ENCODE measurements around the gene PTPRD.
A peak's percentile ranks its signal among the peaks of the same experiment; 100 is the strongest.

Gene PTPRD

GRCh38 chr9:8821910-8822666 is 1790.7 kb downstream of the PTPRD start:
- Histone ChIP-seq H3K4me2 (ENCODE audit: low read depth, low read length, poor library complexity, severe bottlenecking) (peak overlapping the region; percentile 65), H3K4me1 (ENCODE audit: insufficient read depth, low read length, poor library complexity, severe bottlenecking) (peaks cover 59% of the 10 kb centered on the region), H3F3A (ENCODE audit: low read depth) (no peaks in the 10 kb centered on the region), H3K36me3 (ENCODE audit: insufficient read depth, low read length) (peaks cover 4% of the 10 kb centered on the region; the same call in 1 of the 2 replicates), H3K9me2 (replicated peaks; ENCODE audit: low read depth, low read length) (no peaks in the 10 kb centered on the region), H3K4me3 (ENCODE audit: low read length, poor library complexity, severe bottlenecking) (peak overlapping the region; percentile 34), H4K20me1 (ENCODE audit: insufficient read depth, low read length, poor library complexity, severe bottlenecking) (peaks cover 35% of the 10 kb centered on the region), H3K9ac (ENCODE audit: low read depth, low read length, poor library complexity, severe bottlenecking) (no peak overlapping the region), H3K27me3 (ENCODE audit: insufficient read depth, low read length, poor library complexity, severe bottlenecking) (no peaks in the 10 kb centered on the region), H3K9me3 (ENCODE audit: insufficient read depth, low read depth, low read length) (no peaks in the 10 kb centered on the region), H2AFZ (ENCODE audit: low read length) (no peak overlapping the region), H3K79me2 (ENCODE audit: insufficient read depth, low read length) (peaks cover 97% of the 10 kb centered on the region)
- TF ChIP-seq EZH2phosphoT487 (IDR thresholded peaks at IDR 0.05; ENCODE audit: borderline replicate concordance) (no peak), CTCF (conservative IDR thresholded peaks at IDR 0.05; ENCODE audit: low read length) (no peak)

- no peak overlapping the region for H2AFZ ChIP-seq (ENCODE audit: low read length)
- H3K36me3 ChIP-seq (ENCODE audit: insufficient read depth, low read length), result peaks cover 12% of the 10 kb centered on the region; the same call in 1 of the 2 replicates
- H3K9ac ChIP-seq (ENCODE audit: low read depth, low read length, poor library complexity, severe bottlenecking), result no peak overlapping the region
- no peaks in the 10 kb centered on the region; the same call in 1 of the 2 replicates for H3F3A ChIP-seq (ENCODE audit: low read depth)
- H3K9me2 ChIP-seq (replicated peaks; ENCODE audit: low read depth, low read length), result no peaks in the 10 kb centered on the region
- H4K20me1 ChIP-seq (ENCODE audit: insufficient read depth, low read length, poor library complexity, severe bottlenecking), result peaks cover 59% of the 10 kb centered on the region
- no peak overlapping the region for H3K4me3 ChIP-seq (ENCODE audit: low read length, poor library complexity, severe bottlenecking)
- H3K4me1 ChIP-seq (ENCODE audit: insufficient read depth, low read length, poor library complexity, severe bottlenecking), result peaks cover 34% of the 10 kb centered on the region
- no peak overlapping the region for H3K4me2 ChIP-seq (ENCODE audit: low read depth, low read length, poor library complexity, severe bottlenecking)
- TF ChIP-seq CTCF (conservative IDR thresholded peaks at IDR 0.05; ENCODE audit: low read length) (no peak), EZH2phosphoT487 (IDR thresholded peaks at IDR 0.05; ENCODE audit: borderline replicate concordance) (no peak)
- H3K9me3 ChIP-seq (ENCODE audit: insufficient read depth, low read depth, low read length), result no peaks in the 10 kb centered on the region
- no peaks in the 10 kb centered on the region for H3K27me3 ChIP-seq (ENCODE audit: insufficient read depth, low read length, poor library complexity, severe bottlenecking)
- H3K79me2 ChIP-seq (ENCODE audit: insufficient read depth, low read length), result peaks cover 97% of the 10 kb centered on the region
These were observed 1795.5 kb downstream of the PTPRD start for GRCh38 chr9:8817335-8817734.

GRCh38 chr9:8816361-8816760 is 1796.4 kb downstream of the PTPRD start:
- H3K79me2 ChIP-seq (ENCODE audit: insufficient read depth, low read length), result peaks cover 96% of the 10 kb centered on the region
- no peak overlapping the region for H3K4me2 ChIP-seq (ENCODE audit: low read depth, low read length, poor library complexity, severe bottlenecking)
- no peaks in the 10 kb centered on the region for H3K27me3 ChIP-seq (ENCODE audit: insufficient read depth, low read length, poor library complexity, severe bottlenecking)

More at GRCh38 chr9:8816361-8816760, 1796.4 kb downstream of the PTPRD start:
- peaks cover 65% of the 10 kb centered on the region for H4K20me1 ChIP-seq (ENCODE audit: insufficient read depth, low read length, poor library complexity, severe bottlenecking)
- no peak overlapping the region for H3K9ac ChIP-seq (ENCODE audit: low read depth, low read length, poor library complexity, severe bottlenecking)
- peaks cover 25% of the 10 kb centered on the region for H3K4me1 ChIP-seq (ENCODE audit: insufficient read depth, low read length, poor library complexity, severe bottlenecking)
- H2AFZ ChIP-seq (ENCODE audit: low read length), result no peak overlapping the region
- H3F3A ChIP-seq (ENCODE audit: low read depth), result no peaks in the 10 kb centered on the region; the same call in 1 of the 2 replicates
- H3K9me2 ChIP-seq (replicated peaks; ENCODE audit: low read depth, low read length), result no peaks in the 10 kb centered on the region
- no peak overlapping the region for H3K4me3 ChIP-seq (ENCODE audit: low read length, poor library complexity, severe bottlenecking)
- H3K9me3 ChIP-seq (ENCODE audit: insufficient read depth, low read depth, low read length), result no peaks in the 10 kb centered on the region
- TF ChIP-seq EZH2phosphoT487 (IDR thresholded peaks at IDR 0.05; ENCODE audit: borderline replicate concordance) (no peak), CTCF (conservative IDR thresholded peaks at IDR 0.05; ENCODE audit: low read length) (no peak)
- peaks cover 18% of the 10 kb centered on the region for H3K36me3 ChIP-seq (ENCODE audit: insufficient read depth, low read length)

All from Loucy (cell line).